ENCODE data around the gene MRLN. TPM values are rescaled to one million over a fixed set of nuclear protein-coding genes. Genes with fewer than 3 reads are reported as not detected.
"Not testable (repeated sequence)": the region's sequence is repeated elsewhere in the genome, so short reads cannot be mapped to it uniquely, and the experiment has no call there.

Gene MRLN
- not detected for total RNA-seq

DNA sequence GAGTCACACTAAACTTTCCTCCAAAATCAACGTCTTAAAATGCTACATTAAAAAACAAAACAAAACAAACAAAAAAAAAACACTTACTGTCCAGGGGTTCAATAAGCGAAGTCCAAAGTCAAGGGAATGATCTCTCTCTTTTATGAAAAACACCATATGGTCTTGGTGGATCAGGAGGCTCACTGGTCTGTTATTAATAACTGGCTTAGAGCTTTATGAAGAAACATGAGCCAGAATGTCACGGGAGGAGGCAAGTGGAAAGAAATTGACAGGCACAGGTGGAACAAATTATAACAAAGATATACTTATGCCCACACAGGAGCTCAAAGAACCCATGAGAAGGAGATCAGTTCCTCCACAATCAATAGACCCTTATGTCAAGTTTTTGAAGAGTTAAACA lies at the start of gene MRLN:
MRLN (minus strand) TSS at position 189 of the 400 bp plus-strand sequence.
- TF ChIP-seq, protein P1, sequence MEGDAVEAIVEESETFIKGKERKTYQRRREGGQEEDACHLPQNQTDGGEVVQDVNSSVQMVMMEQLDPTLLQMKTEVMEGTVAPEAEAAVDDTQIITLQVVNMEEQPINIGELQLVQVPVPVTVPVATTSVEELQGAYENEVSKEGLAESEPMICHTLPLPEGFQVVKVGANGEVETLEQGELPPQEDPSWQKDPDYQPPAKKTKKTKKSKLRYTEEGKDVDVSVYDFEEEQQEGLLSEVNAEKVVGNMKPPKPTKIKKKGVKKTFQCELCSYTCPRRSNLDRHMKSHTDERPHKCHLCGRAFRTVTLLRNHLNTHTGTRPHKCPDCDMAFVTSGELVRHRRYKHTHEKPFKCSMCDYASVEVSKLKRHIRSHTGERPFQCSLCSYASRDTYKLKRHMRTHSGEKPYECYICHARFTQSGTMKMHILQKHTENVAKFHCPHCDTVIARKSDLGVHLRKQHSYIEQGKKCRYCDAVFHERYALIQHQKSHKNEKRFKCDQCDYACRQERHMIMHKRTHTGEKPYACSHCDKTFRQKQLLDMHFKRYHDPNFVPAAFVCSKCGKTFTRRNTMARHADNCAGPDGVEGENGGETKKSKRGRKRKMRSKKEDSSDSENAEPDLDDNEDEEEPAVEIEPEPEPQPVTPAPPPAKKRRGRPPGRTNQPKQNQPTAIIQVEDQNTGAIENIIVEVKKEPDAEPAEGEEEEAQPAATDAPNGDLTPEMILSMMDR (IDR thresholded peaks at IDR 0.05): no peak
- DNase-seq (ENCODE audit: low spot score) (no peak), ATAC-seq (ENCODE audit: low FRiP score) (no peak)

DNA sequence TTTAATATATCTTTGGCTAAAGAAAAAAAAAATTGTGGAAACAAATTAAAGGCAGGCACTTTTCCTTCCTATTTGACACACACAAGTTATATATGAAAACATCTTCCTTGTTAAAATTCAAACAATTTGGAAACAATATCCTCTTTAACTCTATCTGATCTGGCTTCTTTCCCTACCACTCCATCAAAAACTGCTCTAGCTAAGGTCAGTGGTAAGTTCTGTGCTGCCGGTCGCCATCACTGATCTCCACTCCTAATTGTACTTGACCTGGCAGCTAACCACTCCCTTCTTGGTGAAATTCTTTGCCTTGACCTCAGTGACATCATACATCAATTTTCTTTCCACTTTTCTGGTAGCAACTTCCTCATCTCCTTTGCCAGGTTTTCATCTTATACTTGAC lies 47.9 kb upstream of the MRLN start:
- ATAC-seq (ENCODE audit: low FRiP score): no peak
- TF ChIP-seq, protein P1 (IDR thresholded peaks at IDR 0.05): no peak
- no peak for DNase-seq (ENCODE audit: low spot score)

DNA sequence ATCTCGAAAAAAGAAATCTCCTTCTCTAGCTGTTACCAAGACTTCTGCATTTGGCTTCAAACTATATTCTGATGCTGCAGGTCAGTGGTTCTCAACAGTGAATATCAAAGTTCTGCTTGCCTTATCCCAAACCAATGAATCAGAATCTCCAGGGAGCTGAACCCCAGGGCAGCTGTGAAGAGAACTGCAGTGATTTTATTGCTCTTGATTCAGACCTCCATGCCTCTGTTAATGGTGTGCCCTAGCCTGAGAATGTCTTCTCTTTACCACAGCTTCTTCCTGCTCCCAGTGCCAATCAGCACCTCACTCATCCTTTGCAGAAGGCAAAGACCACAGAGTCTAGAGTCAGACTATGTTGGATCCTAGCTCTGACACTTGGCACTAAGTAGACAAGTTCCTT lies 46.2 kb upstream of the MRLN start:
- no peak for DNase-seq (ENCODE audit: low spot score)
- TF ChIP-seq, protein P1 (IDR thresholded peaks at IDR 0.05): no peak
- ATAC-seq (ENCODE audit: low FRiP score): no peak

DNA sequence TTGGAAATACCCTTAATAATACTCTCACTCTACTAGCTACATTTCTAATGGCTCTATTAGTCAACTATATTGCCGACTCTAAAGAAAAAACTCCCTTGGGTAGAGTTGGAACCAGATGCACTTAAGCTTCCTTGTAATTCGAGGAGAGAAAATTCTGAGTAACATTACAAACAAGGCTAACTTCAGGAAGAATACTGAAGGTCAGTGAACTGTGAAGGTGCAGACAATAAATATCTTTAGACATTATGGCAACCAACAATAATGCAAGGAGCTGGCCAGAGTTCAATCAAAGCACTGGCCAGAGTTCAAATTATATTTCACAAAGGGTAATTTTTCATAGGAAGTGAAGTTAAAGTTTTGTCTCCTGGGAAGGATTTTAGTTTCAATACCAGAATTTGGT lies 40.7 kb upstream of the MRLN start:
- no peak for DNase-seq (ENCODE audit: low spot score)
- TF ChIP-seq, protein P1 (IDR thresholded peaks at IDR 0.05): no peak
- no peak for ATAC-seq (ENCODE audit: low FRiP score)

DNA sequence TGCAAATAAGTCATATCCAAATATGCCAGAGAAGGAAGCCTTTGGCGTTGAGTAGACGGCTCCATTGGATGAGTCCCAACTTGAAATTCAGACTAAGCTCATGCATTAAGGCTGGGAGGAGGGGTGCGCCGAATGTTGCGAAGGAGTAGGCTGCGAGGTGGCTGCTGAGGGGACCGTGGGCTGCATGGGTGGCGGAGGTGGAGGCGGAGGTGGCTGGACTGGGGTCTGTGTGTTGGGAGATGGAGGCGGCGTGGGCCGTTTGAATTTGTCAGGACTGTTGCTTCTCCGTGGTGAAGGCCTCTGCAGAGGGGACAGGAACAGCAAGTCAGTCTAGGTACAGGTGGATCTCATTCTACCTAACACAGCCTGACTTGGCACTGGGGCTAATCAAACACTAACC lies 39.6 kb upstream of the MRLN start:
- ATAC-seq (ENCODE audit: low FRiP score) (no peak), DNase-seq (ENCODE audit: low spot score) (no peak)
- TF ChIP-seq, protein P1 (IDR thresholded peaks at IDR 0.05): no peak

DNA sequence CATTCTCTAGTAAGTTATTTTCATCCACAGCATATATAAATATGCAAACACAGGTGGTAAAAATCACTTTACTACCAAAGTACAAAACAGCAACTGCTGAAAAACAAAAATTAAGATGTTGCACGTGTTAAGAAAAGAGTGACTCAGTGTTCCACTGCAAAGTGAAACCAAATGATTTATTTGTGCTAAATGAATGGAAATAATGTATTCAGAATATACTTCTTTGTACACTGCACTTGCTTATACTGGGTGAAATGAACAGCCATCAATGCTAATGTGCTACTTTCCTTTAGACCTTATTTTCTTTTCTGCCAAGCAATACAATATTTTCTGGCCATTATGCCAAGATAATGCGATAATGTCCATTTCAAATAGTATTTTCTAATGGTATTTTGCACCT lies 38.3 kb upstream of the MRLN start:
- DNase-seq (ENCODE audit: low spot score) (no peak), ATAC-seq (ENCODE audit: low FRiP score) (no peak)
- TF ChIP-seq, protein P1 (IDR thresholded peaks at IDR 0.05): no peak

DNA sequence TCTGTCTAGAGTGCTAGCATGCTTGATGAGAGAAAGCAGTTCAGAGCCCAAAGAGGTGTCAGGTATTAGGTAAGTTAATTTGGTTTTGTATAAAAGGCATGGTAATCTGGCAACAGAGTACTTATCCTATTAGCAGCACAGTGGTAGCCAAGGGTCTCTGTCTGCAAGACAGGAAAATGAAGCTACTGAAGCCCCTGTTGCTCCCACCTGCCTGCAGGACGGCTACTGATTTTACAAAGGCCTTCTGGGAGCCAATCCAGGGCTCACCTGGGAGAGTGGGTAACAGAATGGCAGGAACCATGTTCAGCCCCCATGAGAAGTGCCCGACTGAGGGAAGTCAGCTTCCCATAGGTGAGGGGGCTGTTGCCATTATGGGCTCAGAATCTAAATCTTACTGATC lies 36.8 kb upstream of the MRLN start:
- not testable (repeated sequence) for DNase-seq (ENCODE audit: low spot score)

DNA sequence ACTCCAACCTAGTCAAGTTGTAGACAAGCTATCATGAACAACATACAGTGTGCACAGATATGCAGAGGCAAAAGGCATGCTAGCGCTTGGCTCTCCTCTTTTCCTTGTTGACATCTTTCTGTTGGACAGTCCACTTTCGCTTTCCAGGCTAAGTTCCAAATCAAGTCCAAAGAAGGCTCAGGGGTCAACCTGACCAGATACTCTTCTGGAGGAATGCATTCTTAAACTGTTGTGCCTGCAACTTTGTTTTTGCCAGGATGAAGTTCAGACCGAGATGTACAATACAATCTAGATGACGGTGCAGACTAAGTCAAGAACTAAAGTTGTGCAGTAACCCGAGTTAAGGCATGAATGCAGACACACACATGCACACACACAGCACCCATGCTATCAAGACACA lies 35.7 kb upstream of the MRLN start:
- peak; percentile 37 for ATAC-seq (ENCODE audit: low FRiP score)

More for the DNA sequence above, 36.8 kb upstream of the MRLN start:
- ATAC-seq (ENCODE audit: low FRiP score): not testable (repeated sequence)

DNA sequence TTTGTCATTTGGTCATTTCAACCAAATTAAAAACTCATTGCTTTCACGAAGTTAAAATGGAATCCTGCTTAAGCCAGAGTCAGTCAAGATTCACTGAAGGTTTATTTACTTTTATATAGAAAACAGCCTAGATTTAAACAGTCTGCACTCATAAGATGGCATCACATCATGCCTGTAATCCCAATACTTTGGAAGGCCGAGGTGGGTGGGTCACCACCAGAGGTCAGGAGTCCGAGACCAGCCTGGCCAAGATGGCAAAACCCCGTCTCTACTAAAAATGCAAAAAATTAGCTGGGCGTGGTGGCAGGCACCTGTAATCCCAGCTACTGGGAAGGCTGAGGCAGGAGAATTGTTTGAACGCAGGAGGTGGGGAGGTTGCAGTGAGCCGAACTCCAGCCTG lies 33.8 kb upstream of the MRLN start:
- not testable (repeated sequence) for DNase-seq (ENCODE audit: low spot score); ATAC-seq (ENCODE audit: low FRiP score)

More for the DNA sequence above, 35.7 kb upstream of the MRLN start:
- DNase-seq (ENCODE audit: low spot score): not testable (repeated sequence)

DNA sequence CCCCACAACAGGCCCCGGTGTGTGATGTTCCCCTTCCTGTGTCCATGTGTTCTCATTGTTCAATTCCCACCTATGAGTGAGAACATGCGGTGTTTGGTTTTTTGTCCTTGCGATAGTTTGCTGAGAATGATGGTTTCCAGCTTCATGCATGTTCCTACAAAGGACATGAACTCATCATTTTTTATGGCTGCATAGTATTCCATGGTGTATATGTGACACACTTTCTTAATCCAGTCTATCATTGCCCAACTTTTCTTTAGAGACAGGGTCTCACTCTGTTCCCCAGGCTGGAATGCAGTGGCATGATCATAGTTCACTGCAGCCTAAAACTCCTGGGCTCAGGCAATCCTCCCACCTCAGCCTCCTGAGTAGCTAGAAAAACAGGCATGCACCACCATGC lies 32.2 kb upstream of the MRLN start:
- not testable (repeated sequence) for DNase-seq (ENCODE audit: low spot score); ATAC-seq (ENCODE audit: low FRiP score)

All from omental fat pad (tissue), 4 donors.